Karpas-422 (cell line): Measurements from ENCODE around the gene AXL. TPM values are rescaled to one million over a fixed set of nuclear protein-coding genes. Genes with fewer than 3 reads are reported as not detected.

ENCODE experiments used
- DNase-seq: peaks from one replicate; pipeline ENCODE4 v3.0.0-alpha.2; 2015
- H2AFZ ChIP-seq: fragments of 200-600 bp; sonication (generic); 2 replicates; pipeline ENCODE4 v1.6.1; 2014; ENCODE audit warnings: antibody characterized with exemption, low read length, mixed read lengths
- H3K27ac ChIP-seq: fragments of 200-600 bp; sonication (generic); 2 replicates; pipeline ENCODE4 v1.5.1; 2014; ENCODE audit warnings: mild to moderate bottlenecking, low read length, moderate library complexity
- H3K27me3 ChIP-seq: fragments of 200-600 bp; sonication (generic); 2 replicates; pipeline ENCODE4 v1.6.1; 2014; ENCODE audit warnings: low read length, mixed read lengths
- H3K36me3 ChIP-seq: fragments of 200-600 bp; sonication (generic); 2 replicates; pipeline ENCODE4 v1.6.1; 2014; ENCODE audit warnings: low read length, mixed read lengths; ENCODE audit not compliant: insufficient read depth
- H3K4me1 ChIP-seq: fragments of 200-600 bp; sonication (generic); 2 replicates; pipeline ENCODE4 v1.6.1; 2014; ENCODE audit warnings: mild to moderate bottlenecking, low read length, mixed read lengths
- H3K4me2 ChIP-seq: fragments of 200-600 bp; sonication (generic); 2 replicates; pipeline ENCODE4 v1.6.1; 2014; ENCODE audit warnings: low read length, low read depth, mild to moderate bottlenecking; ENCODE audit not compliant: poor library complexity, severe bottlenecking
- H3K4me3 ChIP-seq: fragments of 200-600 bp; sonication (generic); 2 replicates; pipeline ENCODE4 v1.5.1; 2014; ENCODE audit warnings: mild to moderate bottlenecking, antibody characterized with exemption, low read length, mixed read lengths
- H3K79me2 ChIP-seq: fragments of 200-600 bp; sonication (generic); 2 replicates; pipeline ENCODE4 v1.6.1; 2014; ENCODE audit warnings: mild to moderate bottlenecking, low read length, mixed read lengths
- H3K9ac ChIP-seq: fragments of 200-600 bp; sonication (generic); 2 replicates; pipeline ENCODE4 v1.6.0; 2014; ENCODE audit warnings: low read length
- H3K9me2 ChIP-seq: fragments of 200-600 bp; sonication (generic), shearing (Covaris generic); replicated peaks from 2 replicates; pipeline ENCODE4 v1.6.0; 2014; ENCODE audit warnings: mild to moderate bottlenecking, low read length, moderate library complexity; ENCODE audit not compliant: insufficient read depth
- H3K9me3 ChIP-seq: fragments of 300-700, 200-600 bp; sonication (generic); 2 replicates; pipeline ENCODE4 v1.6.1; 2014; ENCODE audit warnings: low read length, mixed read lengths
- H4K20me1 ChIP-seq: fragments of 200-600 bp; sonication (generic); 2 replicates; pipeline ENCODE4 v1.6.1; 2014; ENCODE audit warnings: mild to moderate bottlenecking, antibody characterized with exemption, low read length, low read depth; ENCODE audit not compliant: insufficient read depth
- total RNA-seq: library from RNA; depleted of rRNA; stranded (reverse); fragments of >200 nt; shearing (Covaris generic); gene quantifications from 2 replicates; pipeline ENCODE4 v1.2.3, GENCODE V29; 2014; ENCODE audit warnings: low replicate concordance

The AXL gene
- total RNA-seq, 1 experiment from 2014 or later: not detected

DNA sequence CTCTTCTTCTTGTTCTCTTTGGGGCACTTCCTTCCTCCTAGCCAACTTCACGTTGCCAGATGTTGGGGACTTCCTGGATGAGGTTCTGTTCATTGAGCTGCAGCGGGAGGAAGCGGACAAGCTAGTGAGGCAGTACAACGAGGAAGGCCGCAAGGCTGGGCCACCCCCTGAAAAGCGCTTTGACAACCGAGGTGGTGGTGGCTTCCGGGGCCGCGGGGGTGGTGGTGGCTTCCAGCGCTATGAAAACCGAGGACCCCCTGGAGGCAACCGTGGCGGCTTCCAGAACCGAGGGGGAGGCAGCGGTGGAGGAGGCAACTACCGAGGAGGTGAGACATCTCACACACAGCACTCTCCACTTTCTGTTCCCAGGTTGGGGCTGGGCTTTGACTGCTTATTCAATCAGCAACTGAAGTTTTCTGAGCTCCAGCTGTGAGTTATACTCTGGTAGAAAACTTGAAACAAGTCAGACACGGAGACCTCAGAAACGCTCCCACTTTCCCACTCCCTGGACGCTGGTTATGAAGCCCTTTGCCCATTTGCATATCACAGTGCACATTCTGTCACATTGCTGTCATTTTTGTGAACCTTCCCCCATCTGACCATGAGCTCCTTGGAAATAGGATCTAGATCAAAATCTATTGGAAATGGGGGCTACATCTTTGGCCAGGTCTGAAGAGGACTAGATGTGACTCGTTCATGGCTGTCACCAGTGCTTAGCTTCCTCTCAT lies 83.8 kb downstream of the AXL start:
- Histone ChIP-seq H4K20me1 (no peaks in the 10 kb centered on the region; the same call in 1 of the 2 replicates), H3K9ac (no peak overlapping the region), H3K4me2 (no peak overlapping the region), H3K4me3 (no peak overlapping the region), H3K36me3 (peaks cover 49% of the 10 kb centered on the region; the same call in 1 of the 2 replicates), H3K27ac (no peak overlapping the region), H3K79me2 (peaks cover 21% of the 10 kb centered on the region), H3K27me3 (no peaks in the 10 kb centered on the region), H3K4me1 (peaks cover 9% of the 10 kb centered on the region), H3K9me3 (no peaks in the 10 kb centered on the region), H2AFZ (no peak overlapping the region), H3K9me2 (no peaks in the 10 kb centered on the region)
- DNase-seq: no peak

DNA sequence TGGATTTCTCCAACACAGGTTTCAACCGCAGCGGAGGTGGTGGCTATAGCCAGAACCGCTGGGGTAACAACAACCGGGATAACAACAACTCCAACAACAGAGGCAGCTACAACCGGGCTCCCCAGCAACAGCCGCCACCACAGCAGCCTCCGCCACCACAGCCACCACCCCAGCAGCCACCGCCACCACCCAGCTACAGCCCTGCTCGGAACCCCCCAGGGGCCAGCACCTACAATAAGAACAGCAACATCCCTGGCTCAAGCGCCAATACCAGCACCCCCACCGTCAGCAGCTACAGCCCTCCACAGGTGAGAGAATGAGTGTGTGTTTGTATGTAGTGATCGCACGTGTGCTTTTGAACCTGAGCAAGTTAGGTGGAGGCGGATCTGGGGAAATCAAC lies 84.9 kb downstream of the AXL start:
- H3K4me1 ChIP-seq: peaks cover 14% of the 10 kb centered on the region
- no peaks in the 10 kb centered on the region for H3K9me3 ChIP-seq
- no peaks in the 10 kb centered on the region; the same call in 1 of the 2 replicates for H4K20me1 ChIP-seq

DNA sequence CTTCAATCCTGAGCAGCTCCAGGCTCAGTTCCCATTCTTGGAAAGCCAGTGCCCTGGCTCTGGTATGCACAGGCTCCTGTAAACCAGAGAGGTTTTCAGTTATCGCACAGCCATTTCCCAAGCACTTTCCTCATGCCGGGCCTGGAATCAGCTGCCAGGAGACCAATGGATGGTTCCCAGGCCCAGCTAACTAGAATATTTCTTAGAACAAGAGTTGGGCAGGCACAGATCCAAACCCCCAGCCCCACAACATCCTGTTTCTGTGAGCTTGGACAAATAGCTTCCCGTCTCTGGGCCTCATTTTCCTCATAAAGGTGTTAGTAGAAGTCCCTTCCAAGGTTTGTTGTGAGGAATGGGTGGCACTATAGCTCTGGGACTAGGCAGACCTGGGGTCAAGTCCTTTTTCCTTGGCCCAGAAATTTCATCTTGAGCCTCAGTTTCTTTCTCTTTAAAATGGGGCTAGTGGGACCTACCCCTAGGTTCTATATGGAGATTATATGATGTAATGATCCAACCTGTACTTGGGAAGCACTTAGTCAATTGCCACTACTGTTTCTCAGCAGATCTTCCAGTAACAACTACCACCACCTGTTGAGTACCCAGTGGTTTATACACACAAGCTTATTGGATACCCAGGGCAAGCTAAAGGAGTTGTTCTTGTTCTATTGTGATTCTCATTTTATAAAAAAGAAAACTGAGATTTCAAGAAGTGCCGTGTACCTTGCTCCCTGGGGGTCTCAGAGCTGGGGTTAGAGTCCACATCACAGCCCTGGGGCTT lies 85.9 kb downstream of the AXL start:
- no peak overlapping the region for H3K27ac ChIP-seq
- no peak overlapping the region for H3K4me3 ChIP-seq

More for the DNA sequence above, 84.9 kb downstream of the AXL start:
- Histone ChIP-seq H3K9ac (no peak overlapping the region), H3K27me3 (no peaks in the 10 kb centered on the region), H3K4me2 (no peak overlapping the region), H3K36me3 (peaks cover 37% of the 10 kb centered on the region; the same call in 1 of the 2 replicates), H2AFZ (no peak overlapping the region), H3K4me3 (no peak overlapping the region), H3K79me2 (peaks cover 12% of the 10 kb centered on the region; the same call in 1 of the 2 replicates), H3K27ac (no peak overlapping the region), H3K9me2 (no peaks in the 10 kb centered on the region)
- DNase-seq: no peak

DNA sequence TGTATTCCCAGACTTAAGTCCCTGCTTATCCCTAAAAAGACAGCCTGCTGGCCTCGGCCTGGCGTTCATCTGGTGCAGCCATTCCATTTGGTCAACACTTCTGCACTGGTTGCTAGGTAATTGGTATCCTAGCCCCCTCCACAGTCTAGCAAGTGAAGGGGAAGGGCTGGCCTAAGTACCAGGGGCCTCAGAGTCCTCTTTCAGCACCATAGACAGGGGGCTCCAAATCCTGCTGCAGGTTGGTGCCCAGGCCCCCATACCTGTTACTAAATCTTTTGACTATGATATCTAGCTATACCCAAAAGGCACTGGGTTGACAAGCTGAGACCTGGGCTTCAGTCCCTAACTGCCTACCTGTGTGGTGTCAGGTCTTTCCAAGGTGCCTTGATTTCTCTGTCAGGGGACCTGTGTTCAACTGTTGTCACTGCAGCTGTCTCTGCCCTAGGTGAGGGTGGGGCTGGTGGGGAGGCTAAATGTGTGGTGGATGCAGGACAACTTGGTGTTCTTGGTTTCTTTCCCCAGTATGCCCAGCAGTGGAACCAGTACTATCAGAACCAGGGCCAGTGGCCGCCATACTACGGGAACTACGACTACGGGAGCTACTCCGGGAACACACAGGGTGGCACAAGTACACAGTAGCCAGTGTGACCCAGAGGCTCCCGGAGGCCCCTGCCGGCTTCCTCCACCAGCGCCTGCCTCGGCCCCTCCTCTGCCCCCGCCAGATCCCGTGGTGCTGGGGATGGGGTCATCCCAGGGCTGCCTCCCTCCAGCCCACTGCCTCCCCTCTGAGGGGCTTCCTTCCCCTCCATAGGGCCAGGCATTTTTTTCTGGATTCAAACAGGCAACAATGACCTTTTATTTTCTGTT lies 87.1 kb downstream of the AXL start:
- H3K79me2 ChIP-seq: peaks cover 9% of the 10 kb centered on the region
- no peaks in the 10 kb centered on the region for H3K9me2 ChIP-seq
- H3K4me2 ChIP-seq: no peak overlapping the region
- H3K4me1 ChIP-seq: peaks cover 27% of the 10 kb centered on the region
- no peaks in the 10 kb centered on the region for H3K27me3 ChIP-seq
- H3K4me3 ChIP-seq: no peak overlapping the region
- DNase-seq: no peak
- peaks cover 16% of the 10 kb centered on the region; the same call in 1 of the 2 replicates for H3K36me3 ChIP-seq
- H3K9me3 ChIP-seq: no peaks in the 10 kb centered on the region
- no peak overlapping the region for H2AFZ ChIP-seq
- H3K27ac ChIP-seq: no peak overlapping the region
- H3K9ac ChIP-seq: no peak overlapping the region
- no peaks in the 10 kb centered on the region for H4K20me1 ChIP-seq

More for the DNA sequence above, 85.9 kb downstream of the AXL start:
- no peaks in the 10 kb centered on the region for H3K9me2 ChIP-seq
- no peak overlapping the region for H3K4me2 ChIP-seq
- H3K4me1 ChIP-seq: peaks cover 22% of the 10 kb centered on the region
- H3K27me3 ChIP-seq: no peaks in the 10 kb centered on the region
- H3K9me3 ChIP-seq: no peaks in the 10 kb centered on the region
- no peak overlapping the region for H3K9ac ChIP-seq
- peak; percentile 39 for DNase-seq
- H3K36me3 ChIP-seq: peaks cover 28% of the 10 kb centered on the region; the same call in 1 of the 2 replicates
- no peaks in the 10 kb centered on the region; the same call in 1 of the 2 replicates for H4K20me1 ChIP-seq
- H2AFZ ChIP-seq: no peak overlapping the region
- H3K79me2 ChIP-seq: peaks cover 3% of the 10 kb centered on the region; the same call in 1 of the 2 replicates

DNA sequence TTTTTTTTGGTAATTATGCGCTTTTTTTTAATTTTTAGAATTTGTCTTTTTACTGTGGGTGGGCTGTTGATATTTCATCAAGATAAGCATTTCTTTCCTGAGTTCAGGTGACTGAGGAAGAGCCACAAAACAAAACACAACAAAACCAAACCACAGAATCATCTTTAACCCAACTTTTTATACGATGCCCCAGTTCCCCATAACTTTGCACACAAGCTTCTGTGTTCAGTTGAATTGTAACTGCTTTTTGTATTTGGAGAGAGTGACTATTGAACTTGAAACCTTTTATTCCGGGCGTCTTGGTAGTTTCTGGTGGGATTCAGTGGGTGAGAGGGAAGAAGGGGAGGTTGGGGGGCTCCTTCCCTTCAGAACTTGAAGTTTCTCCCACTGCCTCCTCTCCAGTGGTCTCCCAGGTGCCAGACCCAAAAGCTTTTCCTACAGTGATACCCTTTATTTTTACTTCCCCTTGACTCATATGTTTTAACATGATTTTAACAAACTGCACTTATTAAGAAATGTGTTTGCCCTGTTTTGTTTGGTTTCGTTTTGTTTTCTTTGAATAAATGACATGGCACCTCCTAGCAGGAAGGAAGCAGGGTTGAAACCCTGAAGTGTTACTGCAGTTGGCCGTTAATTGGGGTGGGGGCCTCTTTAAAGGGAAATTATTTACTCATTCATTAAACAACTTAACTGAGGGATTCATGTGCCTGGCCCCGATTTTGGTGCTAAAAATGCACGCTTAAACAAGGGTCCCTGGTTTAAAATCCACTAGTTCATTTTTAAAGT lies 88.3 kb downstream of the AXL start:
- Histone ChIP-seq H3K79me2 (peaks cover 21% of the 10 kb centered on the region), H3K27ac (peak overlapping the region; percentile 77), H3K4me3 (no peak overlapping the region), H3K36me3 (peaks cover 14% of the 10 kb centered on the region; the same call in 1 of the 2 replicates), H2AFZ (no peak overlapping the region), H3K9me2 (no peaks in the 10 kb centered on the region), H3K9ac (peak overlapping the region; percentile 28; the same call in 1 of the 2 replicates), H3K4me2 (no peak overlapping the region), H3K27me3 (no peaks in the 10 kb centered on the region), H3K4me1 (peaks cover 33% of the 10 kb centered on the region), H3K9me3 (no peaks in the 10 kb centered on the region), H4K20me1 (no peaks in the 10 kb centered on the region)
- peak; percentile 39 for DNase-seq

DNA sequence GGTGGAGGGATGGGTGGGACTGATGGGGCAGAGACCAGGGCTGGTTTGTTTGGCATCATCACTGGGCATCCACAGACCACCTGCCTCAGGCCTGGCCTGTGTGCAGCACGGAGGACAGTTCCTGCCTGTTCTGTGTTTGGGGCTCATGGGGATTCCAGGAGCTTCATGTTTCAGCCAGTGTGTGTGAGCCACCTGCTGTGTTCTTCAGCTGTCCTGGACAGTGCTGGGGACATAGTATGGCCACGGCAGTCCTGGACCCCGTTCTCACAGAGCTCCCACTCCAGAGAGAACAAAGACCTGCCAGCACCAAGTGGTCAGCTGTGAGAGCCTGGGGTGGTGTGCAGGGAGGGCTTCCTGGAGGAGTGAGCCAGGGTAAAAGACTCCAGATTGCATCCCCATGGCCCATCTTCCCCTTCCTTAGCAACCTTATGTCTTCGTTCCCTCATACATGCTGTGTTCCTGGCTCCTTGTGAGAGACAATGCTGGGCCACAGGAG lies 89.0 kb downstream of the AXL start:
- no peak overlapping the region for H3K4me3 ChIP-seq
- peak overlapping the region; percentile 28; the same call in 1 of the 2 replicates for H3K9ac ChIP-seq

DNA sequence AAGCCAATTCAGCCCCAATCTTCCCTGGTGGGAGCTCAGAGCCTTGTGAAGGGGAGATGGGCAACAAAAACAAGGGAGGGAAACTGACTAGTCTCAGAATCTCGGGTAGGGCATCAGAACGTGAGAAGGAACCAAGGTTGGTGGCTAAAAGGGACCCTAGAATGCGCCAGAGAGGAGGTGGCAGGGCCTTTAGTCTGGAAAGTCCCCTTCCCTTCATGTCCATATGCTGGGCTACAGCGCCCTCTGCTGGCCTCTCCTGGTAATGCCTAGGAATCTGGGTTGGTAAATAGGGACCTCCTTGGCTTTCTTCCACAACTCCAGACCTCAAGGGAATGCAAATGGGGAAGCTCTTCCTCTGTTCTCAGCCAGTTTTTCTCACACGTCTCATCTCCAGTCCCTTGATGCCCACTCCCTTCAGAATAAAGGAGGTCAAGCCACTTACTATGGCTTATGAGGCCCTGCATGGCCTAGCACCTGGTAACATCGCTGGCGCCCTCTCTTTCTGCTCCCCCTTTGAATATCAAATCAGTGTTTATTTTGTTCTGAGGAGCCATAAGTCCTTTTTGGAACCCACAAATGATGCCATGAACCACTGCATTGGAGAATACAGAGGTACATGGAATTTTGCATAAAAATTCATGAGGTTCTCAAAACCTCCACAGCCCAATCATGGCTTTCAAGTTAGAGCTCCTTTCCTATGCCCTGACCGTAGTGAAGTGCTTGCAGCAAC lies 89.6 kb downstream of the AXL start:
- Histone ChIP-seq H3K4me3 (peak overlapping the region; percentile 87; the same call in 1 of the 2 replicates), H4K20me1 (no peaks in the 10 kb centered on the region), H3K9ac (peak overlapping the region; percentile 87), H3K9me2 (no peaks in the 10 kb centered on the region), H3K4me1 (peaks cover 33% of the 10 kb centered on the region), H3K27ac (peak overlapping the region; percentile 77), H3K9me3 (no peaks in the 10 kb centered on the region), H3K4me2 (peak overlapping the region; percentile 98), H2AFZ (no peak overlapping the region), H3K79me2 (peaks cover 34% of the 10 kb centered on the region), H3K27me3 (no peaks in the 10 kb centered on the region), H3K36me3 (peaks cover 23% of the 10 kb centered on the region; the same call in 1 of the 2 replicates)
- DNase-seq: peak; percentile 92

More for the DNA sequence above, 89.0 kb downstream of the AXL start:
- Histone ChIP-seq H3K4me2 (no peak overlapping the region), H4K20me1 (no peaks in the 10 kb centered on the region), H3K4me1 (peaks cover 33% of the 10 kb centered on the region), H3K9me3 (no peaks in the 10 kb centered on the region), H3K79me2 (peaks cover 28% of the 10 kb centered on the region), H3K27me3 (no peaks in the 10 kb centered on the region), H2AFZ (no peak overlapping the region), H3K27ac (peak overlapping the region; percentile 77), H3K9me2 (no peaks in the 10 kb centered on the region), H3K36me3 (peaks cover 17% of the 10 kb centered on the region; the same call in 1 of the 2 replicates)
- no peak for DNase-seq
